HG03575 (cell line): Measurements from ENCODE around the gene CR1L.
"Not testable (repeated sequence)": the region's sequence is repeated elsewhere in the genome, so short reads cannot be mapped to it uniquely, and the experiment has no call there.

Experiments
- ATAC-seq: cut with Tn5 transposase; IDR thresholded peaks from one replicate; pipeline ENCODE4 v1.9.1; 2021; ENCODE audit not compliant: unreplicated experiment, insufficient number of reproducible peaks, low FRiP score; ENCODE audit errors: extremely low read depth

The CR1L gene

GRCh38 chr1:207755846-207756693 lies 111.1 kb downstream of the CR1L start:
- no peak for ATAC-seq

- ATAC-seq = no peak
Measured at GRCh38 chr1:207762622-207763021, 117.7 kb downstream of the CR1L start.

- no peak for ATAC-seq
Measured at GRCh38 chr1:207763091-207763490, 118.2 kb downstream of the CR1L start.

GRCh38 chr1:207763972-207764371 lies 119.0 kb downstream of the CR1L start:
- no peak for ATAC-seq

- ATAC-seq = no peak
Measured at GRCh38 chr1:207766569-207766968, 121.6 kb downstream of the CR1L start.

GRCh38 chr1:207770514-207770913 lies 125.6 kb downstream of the CR1L start:
- not testable (repeated sequence) for ATAC-seq
